Kidney (tissue), 14 donors: ENCODE measurements around the gene RPN1. TPM values are rescaled to one million over a fixed set of nuclear protein-coding genes. Genes with fewer than 3 reads are reported as not detected.

Source experiments
- DNase-seq, 5 donors: peaks; one replicate each; pipeline ENCODE4 v3.0.0-alpha.2; 2013 to 2020
- FAIRE-seq: peaks from 2 replicates; lab custom pipeline; 2012; peaks lifted over from hg19 to GRCh38; lab: Jason Lieb, UNC
- H3K27ac ChIP-seq, 2 donors: one replicate each; pipeline ENCODE4 v1.7.0; 2013; ENCODE audit warnings: low read depth in 2 of 2, low read length in 2 of 2, inconsistent platforms in 1 of 2
- H3K27me3 ChIP-seq: one replicate; pipeline ENCODE4 v1.7.1; 2013; ENCODE audit warnings: low read length, inconsistent platforms; ENCODE audit not compliant: control insufficient read depth, insufficient read depth
- H3K36me3 ChIP-seq, 3 donors: one replicate each; pipeline versions ENCODE4 v1.7.0 to v1.7.1; 2013; ENCODE audit warnings: low read length in 3 of 3, control low read depth in 1 of 3, inconsistent platforms in 1 of 3; ENCODE audit not compliant: insufficient read depth in 3 of 3, control insufficient read depth in 2 of 3
- H3K4me1 ChIP-seq, 3 donors: one replicate each; pipeline versions ENCODE4 v1.7.0 to v1.7.1; 2013; ENCODE audit warnings: low read length in 3 of 3, inconsistent platforms in 1 of 3, low read depth in 1 of 3; ENCODE audit not compliant: control insufficient read depth in 2 of 3, insufficient read depth in 2 of 3
- H3K4me3 ChIP-seq, 3 donors: one replicate each; pipeline versions ENCODE4 v1.7.0 to v1.8.1; 2013; ENCODE audit warnings: low read length in 3 of 3, control low read depth in 1 of 3, inconsistent platforms in 1 of 3
- H3K9ac ChIP-seq, 3 donors: one replicate each; pipeline versions ENCODE4 v1.7.0 to v1.7.1; 2013; ENCODE audit warnings: low read length in 3 of 3, control low read depth in 1 of 3, inconsistent platforms in 1 of 3
- H3K9me3 ChIP-seq, 3 donors: one replicate each; pipeline versions ENCODE4 v1.7.0 to v1.7.1; 2013; ENCODE audit warnings: low read length in 3 of 3, control low read depth in 1 of 3, inconsistent platforms in 1 of 3; ENCODE audit not compliant: control insufficient read depth in 2 of 3, insufficient read depth in 1 of 3
- CTCF ChIP-seq: IDR thresholded peaks from 3 replicates; pipeline ENCODE4 v1.5.1; 2012; ENCODE audit warnings: mild to moderate bottlenecking, moderate library complexity, borderline replicate concordance; ENCODE audit not compliant: insufficient read depth; ENCODE audit errors: extremely low read depth
- intact Hi-C: fragments of 100-400 bp; cut with DNase I; formaldehyde crosslinking; loops from one replicate; pipeline ENCODE4 v1.11.1; 2022
- polyA plus RNA-seq: library from polyadenylated mRNA; stranded (reverse); fragments of 350-450 nt; fragmentation: Illumina TruSeq; extraction: RNeasy Lipid Tissue Mini Kit (QIAGEN cat#74804); gene quantifications from one replicate; pipeline ENCODE4 v1.2.3, GENCODE V29; 2014; ENCODE audit warnings: low read depth, low replicate concordance; ENCODE audit not compliant: insufficient read depth
- total RNA-seq: library from RNA; stranded (reverse); fragmentation: NEBNext Ultra II Directional; extraction: Animal tissue kit (Norgen Biotek cat#: 25700); gene quantifications from one replicate; pipeline ENCODE4 v1.2.1, GENCODE V29; 2021
- donor health status: control.
- donor health status: control.
- donor health status: control.
- donor health status: control.
- donor health status: control.
- donor health status: DM: yes; HTN: yes; CAD: no.
- donor health status: Normal renal cell carcinoma (clear cell type).

The RPN1 gene
- total and polyA plus RNA-seq, 2 donors from 2014 or later = 192 to 234 TPM

DNA sequence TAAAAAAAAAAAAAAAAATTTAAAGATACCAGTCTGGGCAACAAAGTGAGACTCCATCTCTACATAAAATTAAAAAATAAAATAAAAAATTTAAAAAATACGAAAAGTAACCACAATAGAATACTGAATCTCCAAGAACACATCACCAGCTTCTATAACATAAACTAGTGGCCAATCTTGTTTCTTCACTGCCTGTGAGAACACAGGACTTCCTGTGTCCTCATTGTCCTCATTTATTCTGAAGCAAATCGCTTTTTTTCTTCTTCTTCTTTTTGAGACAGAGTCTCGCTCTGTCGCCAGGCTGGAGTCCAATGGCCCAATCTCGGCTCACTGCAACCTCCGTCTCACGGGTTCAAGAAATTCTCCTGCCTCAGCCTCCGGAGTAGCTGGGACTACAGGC lies 46.7 kb upstream of the RPN1 start:
- no peaks in the 10 kb centered on the region for H3K27me3 ChIP-seq
- DNase-seq = no peak
- H3K36me3 ChIP-seq = no peaks in the 10 kb centered on the region
- no peak overlapping the region for H3K9ac ChIP-seq
- H3K4me3 ChIP-seq = no peak overlapping the region
- TF ChIP-seq CTCF = no peak
- no peaks in the 10 kb centered on the region for H3K4me1 ChIP-seq
- FAIRE-seq = no peak
- no peaks in the 10 kb centered on the region for H3K9me3 ChIP-seq
- no peak overlapping the region for H3K27ac ChIP-seq
- intact Hi-C loops = no loop called here

GRCh38 chr3:128693696-128694095 lies 43.1 kb upstream of the RPN1 start:
- no peaks in the 10 kb centered on the region for H3K27me3 ChIP-seq
- no peak for DNase-seq
- H3K36me3 ChIP-seq = no peaks in the 10 kb centered on the region
- intact Hi-C loops = no loop called here
- no peak for TF ChIP-seq CTCF
- no peak overlapping the region for H3K4me3 ChIP-seq
- no peak overlapping the region for H3K9ac ChIP-seq
- H3K4me1 ChIP-seq = no peaks in the 10 kb centered on the region
- no peaks in the 10 kb centered on the region for H3K9me3 ChIP-seq
- no peak overlapping the region for H3K27ac ChIP-seq
- FAIRE-seq = no peak

GRCh38 chr3:128689060-128689459 lies 38.4 kb upstream of the RPN1 start:
- DNase-seq (no peak), FAIRE-seq (no peak)
- no peaks in the 10 kb centered on the region for H3K4me1 ChIP-seq
- no peak overlapping the region for H3K4me3 ChIP-seq
- no peaks in the 10 kb centered on the region for H3K9me3 ChIP-seq
- H3K36me3 ChIP-seq = no peaks in the 10 kb centered on the region
- no peak overlapping the region for H3K27ac ChIP-seq
- TF ChIP-seq CTCF = no peak
- intact Hi-C loops = no loop called here
- no peaks in the 10 kb centered on the region for H3K27me3 ChIP-seq
- H3K9ac ChIP-seq = no peak overlapping the region

GRCh38 chr3:128686465-128686864 lies 35.8 kb upstream of the RPN1 start:
- Histone ChIP-seq H3K27ac (no peak overlapping the region), H3K27me3 (no peaks in the 10 kb centered on the region), H3K4me3 (no peak overlapping the region), H3K4me1 (peaks cover 0 to under 1% (median 0%) of the 10 kb centered on the region in 3 donors), H3K9ac (no peak overlapping the region), H3K9me3 (no peaks in the 10 kb centered on the region), H3K36me3 (no peaks in the 10 kb centered on the region)
- DNase-seq = no peak
- no peak for FAIRE-seq
- intact Hi-C loops = no loop called here
- no peak for TF ChIP-seq CTCF
